CD14-positive monocyte (primary cell): ENCODE results near the gene ALLC. TPM values are rescaled to one million over a fixed set of nuclear protein-coding genes. Genes with fewer than 3 reads are reported as not detected.

ENCODE experiments used
- DNase-seq, 3 donors: peaks; one replicate each; pipeline ENCODE4 v3.0.0-alpha.2; 2011 to 2022
- H2AFZ ChIP-seq: 2 replicates; pipeline ENCODE4 v1.6.0; 2012; ENCODE audit warnings: mild to moderate bottlenecking, low read depth, low read length, inconsistent platforms; ENCODE audit not compliant: insufficient read depth, poor library complexity, severe bottlenecking
- H3K27ac ChIP-seq, 2 donors: 1 replicate in 1 of 2; 2 replicates in 1 of 2; pipeline ENCODE4 v1.5.1; 2012 to 2013; ENCODE audit warnings: low read length in 2 of 2, control low read depth in 1 of 2, inconsistent platforms in 1 of 2, low read depth in 1 of 2, mild to moderate bottlenecking in 1 of 2
- H3K27me3 ChIP-seq, 2 donors: one replicate each; pipeline versions ENCODE4 v1.6.0 to v1.6.1; 2011 to 2013; ENCODE audit warnings: low read length in 2 of 2; ENCODE audit not compliant: control insufficient read depth in 2 of 2, insufficient read depth in 2 of 2
- H3K36me3 ChIP-seq, 2 donors: replicated peaks in 1 of 2; 1 replicate in 1 of 2; 2 replicates in 1 of 2; pipeline versions ENCODE4 v1.5.1 to v1.6.1; 2012 to 2013; ENCODE audit warnings: low read length in 2 of 2, control low read depth in 1 of 2, inconsistent platforms in 1 of 2, mild to moderate bottlenecking in 1 of 2; ENCODE audit not compliant: insufficient read depth in 2 of 2, control insufficient read depth in 1 of 2
- H3K4me1 ChIP-seq, 2 donors: 1 replicate in 1 of 2; 2 replicates in 1 of 2; pipeline versions ENCODE4 v1.5.1 to v1.6.1; 2012 to 2013; ENCODE audit warnings: low read length in 2 of 2, control low read depth in 1 of 2, inconsistent platforms in 1 of 2, mild to moderate bottlenecking in 1 of 2, moderate library complexity in 1 of 2; ENCODE audit not compliant: insufficient read depth in 2 of 2, control insufficient read depth in 1 of 2
- H3K4me2 ChIP-seq: replicated peaks from 2 replicates; pipeline ENCODE3; 2012; ENCODE audit warnings: low read length, moderate library complexity, mild to moderate bottlenecking; ENCODE audit not compliant: poor library complexity, severe bottlenecking; ENCODE audit errors: extremely low read depth
- H3K4me3 ChIP-seq, 3 experiments: fragments of 200-600 bp in 1 of 3; sonication (generic) in 1 of 3; replicated peaks in 1 of 3; 1 replicate in 2 of 3; 2 replicates in 1 of 3; pipeline ENCODE4 v1.5.1; 2011 to 2013; ENCODE audit warnings: low read length in 3 of 3, mild to moderate bottlenecking in 3 of 3, control low read depth in 2 of 3, low read depth in 2 of 3, inconsistent platforms in 1 of 3, moderate library complexity in 1 of 3
- H3K79me2 ChIP-seq: 2 replicates; pipeline ENCODE4 v1.6.0; 2012; ENCODE audit warnings: mild to moderate bottlenecking, control low read depth, inconsistent platforms, low read length, moderate library complexity; ENCODE audit not compliant: insufficient read depth
- H3K9ac ChIP-seq: 2 replicates; pipeline ENCODE4 v1.6.0; 2017; ENCODE audit warnings: low read length, mild to moderate bottlenecking; ENCODE audit not compliant: insufficient read depth, poor library complexity, severe bottlenecking
- H3K9me3 ChIP-seq, 2 donors: replicated peaks in 1 of 2; 1 replicate in 1 of 2; 2 replicates in 1 of 2; pipeline versions ENCODE4 v1.5.1 to v1.6.1; 2012 to 2013; ENCODE audit warnings: low read length in 2 of 2, control low read depth in 1 of 2; ENCODE audit not compliant: control insufficient read depth in 1 of 2, insufficient read depth in 1 of 2
- H4K20me1 ChIP-seq: 2 replicates; pipeline ENCODE4 v1.6.0; 2012; ENCODE audit warnings: mild to moderate bottlenecking, low read length, control low read depth, moderate library complexity; ENCODE audit not compliant: insufficient read depth
- H3K27ac Mint-ChIP-seq, 7 donors: one replicate each; pipeline ENCODE4 v1.8.0; 2020; ENCODE audit warnings: mild to moderate bottlenecking in 7 of 7, mixed read lengths in 7 of 7, moderate library complexity in 6 of 7, inconsistent platforms in 2 of 7
- H3K27me3 Mint-ChIP-seq, 3 donors: one replicate each; pipeline ENCODE4 v1.8.0; 2021 to 2022; ENCODE audit warnings: low read depth in 3 of 3, mild to moderate bottlenecking in 3 of 3, mixed read lengths in 3 of 3, moderate library complexity in 3 of 3, inconsistent platforms in 1 of 3
- H3K36me3 Mint-ChIP-seq, 2 donors: one replicate each; pipeline ENCODE4 v1.8.0; 2020; ENCODE audit warnings: mixed read lengths in 2 of 2, inconsistent platforms in 1 of 2, mild to moderate bottlenecking in 1 of 2
- H3K4me1 Mint-ChIP-seq: one replicate; pipeline ENCODE4 v1.8.0; 2020; ENCODE audit warnings: mild to moderate bottlenecking, mixed read lengths
- H3K4me3 Mint-ChIP-seq, 2 donors: one replicate each; pipeline ENCODE4 v1.8.0; 2020; ENCODE audit warnings: mild to moderate bottlenecking in 2 of 2, mixed read lengths in 2 of 2, moderate library complexity in 1 of 2
- H3K9me3 Mint-ChIP-seq, 7 donors: one replicate each; pipeline ENCODE4 v1.8.0; 2020 to 2022; ENCODE audit warnings: mixed read lengths in 7 of 7, mild to moderate bottlenecking in 6 of 7, moderate library complexity in 6 of 7, inconsistent platforms in 2 of 7
- WGBS: methylation state at CpG from one replicate; pipeline ENCODE4 v1.1.5; 2013; ENCODE audit warnings: missing lambda C conversion rate; ENCODE audit not compliant: insufficient coverage; 5-methylcytosine and 5-hydroxymethylcytosine counted together
- intact Hi-C, 2 donors: fragments of 100-400 bp; cut with micrococcal nuclease; formaldehyde crosslinking; loops; one replicate each; pipeline versions ENCODE4 v1.15.0 to v1.15.1; 2023
- polyA plus RNA-seq, 3 donors: library from polyadenylated mRNA; depleted of rRNA in 1 of 3; unstranded in 2 of 3; stranded (reverse) in 1 of 3; fragments of 300-500 nt in 2 of 3; fragments of >200 nt in 1 of 3; fragmentation: Illumina TruSeq in 2 of 3; gene quantifications; 1 replicate in 2 of 3; 2 replicates in 1 of 3; pipeline ENCODE4 v1.2.3, GENCODE V29; 2012 to 2021
- TF ChIP-seq, protein P1 (sequence below): fragments of 200-600 bp; IDR thresholded peaks from one replicate; pipeline ENCODE4 v1.8.0; 2022; ENCODE audit warnings: antibody characterized with exemption, mild to moderate bottlenecking

ALLC gene
- polyA plus RNA-seq, 3 donors, result not detected

DNA sequence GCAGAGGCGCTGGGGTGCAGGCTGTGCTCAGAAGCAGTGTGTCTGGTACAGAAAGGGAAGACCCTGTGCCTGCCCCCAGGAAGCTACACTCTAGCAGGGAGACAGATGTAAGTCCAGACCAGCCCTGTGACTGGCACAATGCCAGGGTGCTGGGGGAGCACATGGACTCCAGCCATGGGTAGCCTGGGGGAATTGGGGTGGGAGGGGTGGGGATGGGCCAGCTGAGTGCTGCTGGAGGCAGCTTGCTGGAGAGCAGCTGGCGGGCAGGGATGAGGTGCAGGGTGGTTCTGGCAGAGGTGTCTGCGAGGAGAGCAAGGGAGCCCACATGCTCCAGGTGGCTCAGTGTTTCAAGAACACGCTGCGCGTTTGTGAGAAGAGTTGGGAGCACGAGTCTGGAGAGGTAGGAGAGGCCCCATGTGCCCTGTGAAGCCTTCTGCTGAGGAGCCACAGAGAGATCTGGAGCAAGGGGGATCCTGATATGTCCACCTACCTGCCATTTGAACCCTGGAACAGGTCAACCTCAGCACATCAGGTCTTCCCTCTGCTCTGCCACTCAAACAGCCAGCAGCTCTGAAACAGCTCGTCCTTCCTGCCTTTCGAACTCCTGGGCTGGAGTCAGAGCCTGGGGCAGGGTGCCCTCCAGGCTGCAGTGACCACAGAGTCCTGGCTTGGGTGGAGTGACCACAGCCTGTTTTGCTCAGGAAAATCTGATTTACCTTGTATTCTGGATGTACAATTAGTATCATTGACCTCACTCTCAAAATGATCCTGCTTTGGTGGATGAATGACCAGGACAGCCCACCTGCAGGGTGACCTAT lies 15.1 kb downstream of the ALLC start:
- Histone ChIP-seq H3K27me3 (no peaks in the 10 kb centered on the region), H3K9ac (no peak overlapping the region), H3K36me3 (no peaks in the 10 kb centered on the region), H3K27ac (no peak overlapping the region), H3K9me3 (no peaks in the 10 kb centered on the region), H3K4me3 (no peak overlapping the region), H3K79me2 (no peaks in the 10 kb centered on the region), H2AFZ (no peak overlapping the region), H3K4me2 (no peak overlapping the region), H4K20me1 (no peaks in the 10 kb centered on the region), H3K4me1 (no peaks in the 10 kb centered on the region)
- Mint-ChIP-seq H3K27ac (no peak overlapping the region), H3K36me3 (no peaks in the 10 kb centered on the region), H3K9me3 (peaks cover 0 to 3% (median 0%) of the 10 kb centered on the region in 7 donors), H3K27me3 (peaks cover 0 to 7% (median 7%) of the 10 kb centered on the region in 3 donors), H3K4me3 (no peak overlapping the region), H3K4me1 (no peaks in the 10 kb centered on the region)
- TF ChIP-seq, protein P1, sequence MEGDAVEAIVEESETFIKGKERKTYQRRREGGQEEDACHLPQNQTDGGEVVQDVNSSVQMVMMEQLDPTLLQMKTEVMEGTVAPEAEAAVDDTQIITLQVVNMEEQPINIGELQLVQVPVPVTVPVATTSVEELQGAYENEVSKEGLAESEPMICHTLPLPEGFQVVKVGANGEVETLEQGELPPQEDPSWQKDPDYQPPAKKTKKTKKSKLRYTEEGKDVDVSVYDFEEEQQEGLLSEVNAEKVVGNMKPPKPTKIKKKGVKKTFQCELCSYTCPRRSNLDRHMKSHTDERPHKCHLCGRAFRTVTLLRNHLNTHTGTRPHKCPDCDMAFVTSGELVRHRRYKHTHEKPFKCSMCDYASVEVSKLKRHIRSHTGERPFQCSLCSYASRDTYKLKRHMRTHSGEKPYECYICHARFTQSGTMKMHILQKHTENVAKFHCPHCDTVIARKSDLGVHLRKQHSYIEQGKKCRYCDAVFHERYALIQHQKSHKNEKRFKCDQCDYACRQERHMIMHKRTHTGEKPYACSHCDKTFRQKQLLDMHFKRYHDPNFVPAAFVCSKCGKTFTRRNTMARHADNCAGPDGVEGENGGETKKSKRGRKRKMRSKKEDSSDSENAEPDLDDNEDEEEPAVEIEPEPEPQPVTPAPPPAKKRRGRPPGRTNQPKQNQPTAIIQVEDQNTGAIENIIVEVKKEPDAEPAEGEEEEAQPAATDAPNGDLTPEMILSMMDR, result no peak
- 92% methylated on average over 7 of the region's 9 CpGs for WGBS
- DNase-seq, result no peak
- intact Hi-C loops, result no loop called here

GRCh38 chr2:3674066-3674845 lies 16.3 kb downstream of the ALLC start:
- Histone ChIP-seq H3K27ac (no peak overlapping the region), H3K79me2 (no peaks in the 10 kb centered on the region), H3K27me3 (no peaks in the 10 kb centered on the region), H3K36me3 (no peaks in the 10 kb centered on the region), H3K4me2 (no peak overlapping the region), H3K4me1 (no peaks in the 10 kb centered on the region), H2AFZ (no peak overlapping the region), H3K9ac (no peak overlapping the region), H3K9me3 (no peaks in the 10 kb centered on the region), H3K4me3 (no peak overlapping the region), H4K20me1 (no peaks in the 10 kb centered on the region)
- Mint-ChIP-seq H3K4me3 (no peak overlapping the region), H3K27me3 (peaks cover 0 to 9% (median 5%) of the 10 kb centered on the region in 3 donors), H3K27ac (no peak overlapping the region), H3K36me3 (no peaks in the 10 kb centered on the region), H3K9me3 (peaks cover 0 to 3% (median 0%) of the 10 kb centered on the region in 7 donors), H3K4me1 (no peaks in the 10 kb centered on the region)
- TF ChIP-seq, protein P1, result no peak
- intact Hi-C loops, result no loop called here
- 94% methylated on average over 9 of the region's 9 CpGs for WGBS
- DNase-seq, result no peak
